Breast epithelium (tissue), 3 donors: ENCODE results near the gene ZNF564.

Source experiments
- POLR2A ChIP-seq: fragments of 450-650 bp; IDR thresholded peaks from one replicate; pipeline ENCODE4 v1.6.1; 2016; ENCODE audit warnings: antibody characterized with exemption, mild to moderate bottlenecking, moderate library complexity
- POLR2AphosphoS5 ChIP-seq, 3 donors: sonication (generic); formaldehyde crosslinking; IDR thresholded peaks; one replicate each; pipeline ENCODE4 v1.6.1; 2017; ENCODE audit warnings: antibody characterized with exemption in 3 of 3
- TF ChIP-seq, protein P1 (sequence below), 3 donors: fragments of 450-650 bp; IDR thresholded peaks; one replicate each; pipeline ENCODE4 v1.5.1; 2016 to 2017; ENCODE audit warnings: antibody characterized with exemption in 3 of 3, mild to moderate bottlenecking in 3 of 3, moderate library complexity in 3 of 3

GRCh38 chr19:12495002-12495802 lies 56.1 kb downstream of the ZNF564 start:
- peak; percentile 65 for TF ChIP-seq POLR2A
- TF ChIP-seq, protein P1, sequence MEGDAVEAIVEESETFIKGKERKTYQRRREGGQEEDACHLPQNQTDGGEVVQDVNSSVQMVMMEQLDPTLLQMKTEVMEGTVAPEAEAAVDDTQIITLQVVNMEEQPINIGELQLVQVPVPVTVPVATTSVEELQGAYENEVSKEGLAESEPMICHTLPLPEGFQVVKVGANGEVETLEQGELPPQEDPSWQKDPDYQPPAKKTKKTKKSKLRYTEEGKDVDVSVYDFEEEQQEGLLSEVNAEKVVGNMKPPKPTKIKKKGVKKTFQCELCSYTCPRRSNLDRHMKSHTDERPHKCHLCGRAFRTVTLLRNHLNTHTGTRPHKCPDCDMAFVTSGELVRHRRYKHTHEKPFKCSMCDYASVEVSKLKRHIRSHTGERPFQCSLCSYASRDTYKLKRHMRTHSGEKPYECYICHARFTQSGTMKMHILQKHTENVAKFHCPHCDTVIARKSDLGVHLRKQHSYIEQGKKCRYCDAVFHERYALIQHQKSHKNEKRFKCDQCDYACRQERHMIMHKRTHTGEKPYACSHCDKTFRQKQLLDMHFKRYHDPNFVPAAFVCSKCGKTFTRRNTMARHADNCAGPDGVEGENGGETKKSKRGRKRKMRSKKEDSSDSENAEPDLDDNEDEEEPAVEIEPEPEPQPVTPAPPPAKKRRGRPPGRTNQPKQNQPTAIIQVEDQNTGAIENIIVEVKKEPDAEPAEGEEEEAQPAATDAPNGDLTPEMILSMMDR (IDR thresholded peaks at IDR 0.05) = peak in 1 of 3 donors; percentile 32
- peak; percentile 69 to 87 (median 75) for TF ChIP-seq POLR2AphosphoS5 (IDR thresholded peaks at IDR 0.05)
